ENCODE results near the gene SH2D6. TPM values are rescaled to one million over a fixed set of nuclear protein-coding genes. Genes with fewer than 3 reads are reported as not detected.

SH2D6 gene
- total and polyA plus RNA-seq, 9 of the 15 experiments (the other 6 are each of a cell fraction or from before 2014, with no cell fraction given): 0.07 to 0.76 (median 0.33) TPM; not detected in 2

DNA sequence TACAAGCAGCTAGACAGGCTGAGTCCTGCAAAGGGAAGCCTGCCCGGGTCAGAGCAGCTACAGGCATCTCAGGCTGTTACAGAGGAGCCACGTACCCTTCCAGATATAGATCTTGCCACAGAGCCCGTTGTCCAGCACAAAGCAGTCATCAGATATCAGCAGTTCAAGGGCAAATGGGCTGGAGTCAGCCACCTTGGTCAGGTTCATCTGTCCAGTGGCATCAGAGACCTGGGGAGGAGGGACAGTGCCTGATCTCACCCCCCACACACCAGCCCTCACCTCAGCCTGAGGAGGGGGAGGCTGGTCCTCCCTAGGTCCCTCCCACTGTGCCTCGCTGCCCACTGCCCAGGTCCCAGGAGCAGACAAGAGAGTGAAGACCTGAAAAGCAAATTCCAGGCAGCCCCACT, 20.6 kb upstream of the SH2D6 start (continued):
- TF ChIP-seq, protein P1, sequence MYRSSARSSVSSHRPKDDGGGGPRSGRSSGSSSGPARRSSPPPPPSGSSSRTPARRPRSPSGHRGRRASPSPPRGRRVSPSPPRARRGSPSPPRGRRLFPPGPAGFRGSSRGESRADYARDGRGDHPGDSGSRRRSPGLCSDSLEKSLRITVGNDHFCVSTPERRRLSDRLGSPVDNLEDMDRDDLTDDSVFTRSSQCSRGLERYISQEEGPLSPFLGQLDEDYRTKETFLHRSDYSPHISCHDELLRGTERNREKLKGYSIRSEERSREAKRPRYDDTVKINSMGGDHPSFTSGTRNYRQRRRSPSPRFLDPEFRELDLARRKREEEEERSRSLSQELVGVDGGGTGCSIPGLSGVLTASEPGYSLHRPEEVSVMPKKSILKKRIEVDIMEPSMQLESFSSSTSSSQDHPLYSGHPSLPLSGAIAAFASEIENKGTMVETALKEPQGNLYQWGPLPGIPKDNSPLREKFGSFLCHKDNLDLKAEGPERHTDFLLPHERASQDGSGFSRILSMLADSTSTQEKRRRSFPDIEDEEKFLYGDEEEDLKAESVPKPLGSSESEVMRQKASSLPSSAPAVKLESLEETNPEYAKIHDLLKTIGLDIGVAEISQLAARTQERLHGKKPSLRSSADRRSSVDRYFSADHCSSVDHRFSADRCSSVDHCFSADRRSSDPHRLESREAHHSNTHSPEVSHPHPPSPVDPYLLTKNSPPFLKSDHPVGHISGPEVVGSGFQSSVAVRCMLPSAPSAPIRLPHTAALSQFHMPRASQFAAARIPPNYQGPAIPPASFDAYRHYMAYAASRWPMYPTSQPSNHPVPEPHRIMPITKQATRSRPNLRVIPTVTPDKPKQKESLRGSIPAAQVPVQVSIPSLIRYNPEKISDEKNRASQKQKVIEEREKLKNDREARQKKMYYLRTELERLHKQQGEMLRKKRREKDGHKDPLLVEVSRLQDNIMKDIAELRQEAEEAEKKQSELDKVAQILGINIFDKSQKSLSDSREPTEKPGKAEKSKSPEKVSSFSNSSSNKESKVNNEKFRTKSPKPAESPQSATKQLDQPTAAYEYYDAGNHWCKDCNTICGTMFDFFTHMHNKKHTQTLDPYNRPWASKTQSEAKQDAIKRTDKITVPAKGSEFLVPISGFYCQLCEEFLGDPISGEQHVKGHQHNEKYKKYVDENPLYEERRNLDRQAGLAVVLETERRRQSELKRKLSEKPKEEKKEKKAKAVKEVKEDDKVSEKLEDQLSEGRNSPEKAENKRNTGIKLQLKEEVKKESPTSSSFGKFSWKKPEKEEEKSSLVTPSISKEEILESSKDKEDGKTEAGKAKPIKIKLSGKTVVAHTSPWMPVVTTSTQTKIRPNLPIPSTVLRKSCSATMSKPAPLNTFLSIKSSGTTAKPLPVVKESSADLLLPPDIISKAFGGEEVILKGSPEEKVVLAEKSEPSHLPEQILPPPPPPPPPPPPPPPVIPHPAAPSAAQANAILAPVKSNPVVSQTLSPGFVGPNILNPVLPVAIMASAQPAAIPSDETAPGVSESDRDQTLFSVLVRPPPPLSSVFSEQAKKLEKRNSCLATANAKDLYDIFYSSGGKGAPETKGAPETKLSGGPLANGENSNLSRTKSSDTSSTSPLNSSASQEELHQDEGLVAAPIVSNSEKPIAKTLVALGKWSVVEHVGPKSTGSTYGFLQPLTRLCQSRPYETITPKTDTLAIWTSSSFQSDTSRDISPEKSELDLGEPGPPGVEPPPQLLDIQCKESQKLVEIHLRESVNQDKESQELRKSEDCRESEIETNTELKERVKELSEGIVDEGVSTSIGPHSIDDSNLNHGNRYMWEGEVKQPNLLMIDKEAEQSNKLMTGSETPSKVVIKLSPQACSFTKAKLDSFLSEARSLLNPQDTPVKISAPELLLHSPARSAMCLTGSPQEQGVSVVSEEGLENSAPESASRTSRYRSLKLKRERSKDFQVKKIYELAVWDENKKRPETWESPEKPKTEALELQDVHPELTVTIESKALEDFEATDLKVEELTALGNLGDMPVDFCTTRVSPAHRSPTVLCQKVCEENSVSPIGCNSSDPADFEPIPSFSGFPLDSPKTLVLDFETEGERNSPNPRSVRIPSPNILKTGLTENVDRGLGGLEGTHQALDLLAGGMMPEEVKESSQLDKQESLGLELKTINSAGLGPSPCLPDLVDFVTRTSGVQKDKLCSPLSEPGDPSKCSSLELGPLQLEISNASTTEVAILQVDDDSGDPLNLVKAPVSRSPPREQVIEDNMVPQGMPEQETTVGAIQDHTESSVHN (IDR thresholded peaks at IDR 0.05; ENCODE audit: borderline replicate concordance in 1 of 2, low read depth in 1 of 2): no peak
- no peak for TF ChIP-seq DIDO1 (tag; IDR thresholded peaks at IDR 0.05; ENCODE audit: low read depth)

Data from K562 (cell line).